ENCODE data around the gene CALB2. TPM values are rescaled to one million over a fixed set of nuclear protein-coding genes. Genes with fewer than 3 reads are reported as not detected.

The CALB2 gene
- total RNA-seq, 3 donors from 2014 or later: 7.5 to 169 (median 22.2) TPM

DNA sequence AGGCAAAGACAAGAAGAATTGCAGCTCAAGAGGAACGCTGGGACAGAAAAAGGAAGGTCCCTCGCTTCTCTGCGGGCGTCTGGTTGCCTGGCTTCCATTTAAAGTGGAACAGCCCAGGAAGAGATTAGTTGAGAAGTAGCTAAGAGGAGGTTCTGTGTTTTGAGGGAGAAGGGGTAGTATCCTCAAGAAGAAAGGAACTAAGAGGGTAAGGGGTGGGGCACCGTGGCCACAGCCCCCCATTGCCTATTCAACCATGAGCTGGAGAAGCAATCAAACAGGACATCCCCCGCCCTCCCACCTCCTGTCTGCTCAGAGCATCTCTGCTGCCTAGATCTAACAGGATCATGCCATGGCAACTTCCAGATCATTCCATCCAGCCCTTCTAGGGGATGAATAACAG lies 18.1 kb upstream of the CALB2 start:
- Histone ChIP-seq H3K27ac (no peak overlapping the region), H3K27me3 (no peaks in the 10 kb centered on the region), H3K9me3 (no peaks in the 10 kb centered on the region), H3K4me3 (no peak overlapping the region), H3K4me1 (no peaks in the 10 kb centered on the region), H3K36me3 (no peaks in the 10 kb centered on the region)
- TF ChIP-seq CTCF (IDR thresholded peaks at IDR 0.05) (no peak), POLR2A (IDR thresholded peaks at IDR 0.05) (no peak), POLR2AphosphoS5 (IDR thresholded peaks at IDR 0.05) (no peak)
- intact Hi-C loops (cut with DNase I; ENCODE audit: low total_unique reads): no loop called here
- DNase-seq (ENCODE audit: low spot score in 2 of 2): no peak

GRCh38 chr16:71341881-71342280 lies 16.6 kb upstream of the CALB2 start:
- Histone ChIP-seq H3K27ac (no peak overlapping the region), H3K36me3 (no peaks in the 10 kb centered on the region), H3K4me1 (no peaks in the 10 kb centered on the region), H3K9me3 (no peaks in the 10 kb centered on the region), H3K4me3 (no peak overlapping the region), H3K27me3 (no peaks in the 10 kb centered on the region)
- TF ChIP-seq POLR2A (IDR thresholded peaks at IDR 0.05) (no peak), POLR2AphosphoS5 (IDR thresholded peaks at IDR 0.05) (no peak), CTCF (IDR thresholded peaks at IDR 0.05) (no peak)
- DNase-seq (ENCODE audit: low spot score in 2 of 2): no peak
- intact Hi-C loops (cut with DNase I; ENCODE audit: low total_unique reads): no loop called here

DNA sequence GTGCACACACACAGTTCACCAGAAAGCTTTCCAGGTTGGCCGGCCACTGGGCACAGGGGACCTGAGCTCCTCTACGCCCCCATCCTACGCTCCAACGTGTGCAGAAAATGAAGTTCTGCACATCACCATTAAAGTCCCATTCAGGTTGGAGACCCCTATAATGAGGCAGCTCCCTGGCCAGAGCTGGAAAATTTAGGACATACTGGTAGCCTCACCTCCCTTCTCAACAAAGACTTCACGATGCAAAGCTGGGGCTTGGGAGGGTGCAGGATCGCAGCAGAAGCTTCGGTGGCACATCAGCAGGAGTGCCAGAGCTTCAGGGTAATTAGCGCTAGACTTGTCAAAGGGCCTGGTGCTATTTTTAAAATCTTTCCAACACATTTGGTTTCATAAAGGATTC lies 15.4 kb upstream of the CALB2 start:
- intact Hi-C loops (cut with DNase I; ENCODE audit: low total_unique reads): no loop called here
- Histone ChIP-seq H3K4me1 (no peaks in the 10 kb centered on the region), H3K36me3 (no peaks in the 10 kb centered on the region), H3K9me3 (no peaks in the 10 kb centered on the region), H3K27ac (no peak overlapping the region), H3K4me3 (no peak overlapping the region), H3K27me3 (no peaks in the 10 kb centered on the region)
- no peak for TF ChIP-seq POLR2AphosphoS5 (IDR thresholded peaks at IDR 0.05)
- DNase-seq (ENCODE audit: low spot score in 2 of 2): no peak

DNA sequence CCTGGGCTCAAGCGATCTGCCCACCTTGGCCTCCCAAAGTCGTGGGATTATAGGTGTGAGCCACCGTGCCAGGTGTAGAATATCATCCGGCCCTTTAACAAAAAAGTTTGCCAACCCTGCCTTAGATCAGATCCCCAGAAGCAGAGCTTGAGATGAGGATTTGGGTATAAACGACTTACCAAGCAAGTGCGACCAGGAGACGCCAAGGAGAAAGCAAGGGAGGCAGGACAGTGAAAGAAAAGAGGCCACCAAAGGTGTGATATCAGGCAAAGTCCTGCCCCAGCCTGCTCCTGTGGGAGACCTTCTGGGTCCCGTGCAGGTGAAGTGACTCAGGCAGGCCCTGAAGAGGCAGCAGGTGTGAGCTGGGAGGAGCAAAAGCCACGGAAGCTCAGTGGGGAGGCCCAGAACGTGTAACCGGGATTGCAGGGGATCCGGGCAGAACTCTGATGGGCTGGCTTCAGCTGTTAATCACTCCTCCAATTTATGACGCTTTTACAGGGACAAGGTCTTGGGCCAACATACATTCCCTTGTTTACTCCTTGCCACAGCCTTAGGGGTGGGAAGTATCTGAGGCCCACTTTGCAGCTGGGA lies 14.1 kb upstream of the CALB2 start:
- Histone ChIP-seq H3K4me1 (no peaks in the 10 kb centered on the region), H3K27me3 (no peaks in the 10 kb centered on the region), H3K27ac (no peak overlapping the region), H3K4me3 (no peak overlapping the region), H3K9me3 (no peaks in the 10 kb centered on the region), H3K36me3 (no peaks in the 10 kb centered on the region)
- DNase-seq (ENCODE audit: low spot score in 2 of 2): no peak
- TF ChIP-seq POLR2AphosphoS5 (IDR thresholded peaks at IDR 0.05) (no peak), POLR2A (IDR thresholded peaks at IDR 0.05) (no peak), CTCF (IDR thresholded peaks at IDR 0.05) (no peak)
- intact Hi-C loops (cut with DNase I; ENCODE audit: low total_unique reads): no loop called here

DNA sequence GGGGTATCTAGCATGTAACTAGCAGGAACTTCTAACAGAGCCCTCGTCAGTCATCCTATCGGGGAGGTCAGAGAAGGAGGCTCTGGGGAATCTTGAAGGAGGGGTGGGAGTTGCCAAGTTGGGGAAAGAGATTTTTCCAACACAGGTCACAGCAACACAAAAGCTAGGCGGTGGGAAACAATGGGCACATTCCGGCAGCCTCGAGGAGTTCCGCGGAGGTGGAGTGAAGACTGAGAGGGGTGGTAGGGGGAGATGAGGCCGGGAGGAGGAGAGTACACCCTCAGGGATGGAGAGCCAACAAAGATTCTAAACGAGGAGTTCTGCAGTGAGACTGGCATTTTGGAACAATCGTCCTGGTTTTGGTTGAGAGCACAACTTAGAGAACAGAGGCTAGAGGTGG lies 13.5 kb upstream of the CALB2 start:
- Histone ChIP-seq H3K9me3 (no peaks in the 10 kb centered on the region), H3K4me1 (no peaks in the 10 kb centered on the region), H3K36me3 (no peaks in the 10 kb centered on the region), H3K4me3 (no peak overlapping the region), H3K27ac (no peak overlapping the region), H3K27me3 (no peaks in the 10 kb centered on the region)
- TF ChIP-seq CTCF (IDR thresholded peaks at IDR 0.05): no peak
- no peak for TF ChIP-seq POLR2AphosphoS5 (IDR thresholded peaks at IDR 0.05)
- no peak for TF ChIP-seq POLR2A (IDR thresholded peaks at IDR 0.05)
- intact Hi-C loops (cut with DNase I; ENCODE audit: low total_unique reads): no loop called here
- DNase-seq (ENCODE audit: low spot score in 2 of 2): no peak

- Histone ChIP-seq H3K27me3 (no peaks in the 10 kb centered on the region), H3K9me3 (no peaks in the 10 kb centered on the region), H3K27ac (no peak overlapping the region), H3K4me3 (no peak overlapping the region), H3K36me3 (no peaks in the 10 kb centered on the region), H3K4me1 (no peaks in the 10 kb centered on the region)
- no peak for DNase-seq (ENCODE audit: low spot score in 2 of 2)
- intact Hi-C loops (cut with DNase I; ENCODE audit: low total_unique reads): no loop called here
- TF ChIP-seq POLR2A (IDR thresholded peaks at IDR 0.05): no peak
- TF ChIP-seq CTCF (IDR thresholded peaks at IDR 0.05): no peak
- no peak for TF ChIP-seq POLR2AphosphoS5 (IDR thresholded peaks at IDR 0.05)
Observed at GRCh38 chr16:71347146-71347545, 11.4 kb upstream of the CALB2 start.
